Measurements from ENCODE around the gene DYNLRB2.

The DYNLRB2 gene

DNA sequence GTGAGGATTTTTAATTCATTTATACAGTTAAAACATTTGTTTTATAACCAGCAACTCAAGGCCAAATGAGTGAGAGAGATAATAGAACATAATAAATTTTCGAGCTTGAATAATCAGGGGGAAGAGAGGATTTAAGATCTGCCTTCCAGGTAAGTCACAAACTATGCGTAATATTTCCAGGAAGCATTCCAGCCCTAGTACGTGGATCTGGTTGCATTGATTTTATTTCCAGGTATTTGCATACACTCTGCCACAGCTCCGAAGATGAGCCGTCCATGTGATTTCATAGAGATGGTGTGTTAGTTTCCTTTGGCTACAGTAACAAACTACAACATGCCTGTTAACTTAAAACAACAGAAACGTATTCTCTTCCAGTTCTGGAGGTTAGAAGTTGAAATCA is 3.5 kb downstream of the DYNLRB2 start:
- TF ChIP-seq, protein P1, sequence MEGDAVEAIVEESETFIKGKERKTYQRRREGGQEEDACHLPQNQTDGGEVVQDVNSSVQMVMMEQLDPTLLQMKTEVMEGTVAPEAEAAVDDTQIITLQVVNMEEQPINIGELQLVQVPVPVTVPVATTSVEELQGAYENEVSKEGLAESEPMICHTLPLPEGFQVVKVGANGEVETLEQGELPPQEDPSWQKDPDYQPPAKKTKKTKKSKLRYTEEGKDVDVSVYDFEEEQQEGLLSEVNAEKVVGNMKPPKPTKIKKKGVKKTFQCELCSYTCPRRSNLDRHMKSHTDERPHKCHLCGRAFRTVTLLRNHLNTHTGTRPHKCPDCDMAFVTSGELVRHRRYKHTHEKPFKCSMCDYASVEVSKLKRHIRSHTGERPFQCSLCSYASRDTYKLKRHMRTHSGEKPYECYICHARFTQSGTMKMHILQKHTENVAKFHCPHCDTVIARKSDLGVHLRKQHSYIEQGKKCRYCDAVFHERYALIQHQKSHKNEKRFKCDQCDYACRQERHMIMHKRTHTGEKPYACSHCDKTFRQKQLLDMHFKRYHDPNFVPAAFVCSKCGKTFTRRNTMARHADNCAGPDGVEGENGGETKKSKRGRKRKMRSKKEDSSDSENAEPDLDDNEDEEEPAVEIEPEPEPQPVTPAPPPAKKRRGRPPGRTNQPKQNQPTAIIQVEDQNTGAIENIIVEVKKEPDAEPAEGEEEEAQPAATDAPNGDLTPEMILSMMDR (IDR thresholded peaks at IDR 0.05) = no peak
- no peak overlapping the region for H3K27ac ChIP-seq

DNA sequence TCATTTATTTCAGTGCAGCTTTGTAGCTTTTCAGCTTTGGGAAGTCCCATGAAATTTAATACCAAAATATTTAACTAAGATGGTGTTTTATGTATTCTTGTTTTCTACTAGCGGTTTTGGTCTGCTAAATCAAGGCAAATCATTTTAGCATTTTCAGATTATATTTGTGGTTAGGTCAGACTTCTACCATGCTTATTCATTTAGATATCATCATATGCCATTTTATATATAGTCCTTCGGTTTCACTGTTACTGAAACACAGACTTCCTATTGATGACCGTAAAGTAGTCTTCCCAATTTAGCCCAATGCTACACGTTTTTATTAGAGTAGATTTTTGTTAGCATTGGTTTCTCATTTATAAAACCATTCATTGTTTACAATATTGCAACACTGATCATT is 5.5 kb downstream of the DYNLRB2 start:
- H3K27ac ChIP-seq = no peak overlapping the region
- TF ChIP-seq, protein P1 (IDR thresholded peaks at IDR 0.05) = no peak
- no peak for TF ChIP-seq ZFX (IDR thresholded peaks at IDR 0.05; ENCODE audit: borderline replicate concordance)

DNA sequence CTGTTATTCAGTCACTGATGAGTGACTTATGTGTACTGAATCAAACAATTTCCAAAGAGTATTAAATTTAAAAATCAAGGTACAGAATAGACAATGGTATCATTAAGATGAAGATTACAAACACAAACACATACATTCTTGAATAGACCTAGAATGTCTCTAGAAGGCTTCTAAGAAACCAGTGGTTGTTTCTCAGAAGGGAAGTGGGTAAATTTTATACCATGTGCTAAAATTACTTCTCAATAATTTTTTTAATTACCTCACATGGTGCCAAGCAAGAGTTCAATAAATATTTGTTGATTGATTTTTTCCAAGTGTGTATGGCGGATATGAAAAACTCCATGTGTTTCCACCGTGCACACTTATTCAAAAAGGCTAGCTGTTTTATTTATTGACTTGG is 6.4 kb downstream of the DYNLRB2 start:
- H3K27ac ChIP-seq = no peak overlapping the region
- TF ChIP-seq ZFX (IDR thresholded peaks at IDR 0.05; ENCODE audit: borderline replicate concordance) = no peak
- TF ChIP-seq, protein P1 (IDR thresholded peaks at IDR 0.05) = no peak

DNA sequence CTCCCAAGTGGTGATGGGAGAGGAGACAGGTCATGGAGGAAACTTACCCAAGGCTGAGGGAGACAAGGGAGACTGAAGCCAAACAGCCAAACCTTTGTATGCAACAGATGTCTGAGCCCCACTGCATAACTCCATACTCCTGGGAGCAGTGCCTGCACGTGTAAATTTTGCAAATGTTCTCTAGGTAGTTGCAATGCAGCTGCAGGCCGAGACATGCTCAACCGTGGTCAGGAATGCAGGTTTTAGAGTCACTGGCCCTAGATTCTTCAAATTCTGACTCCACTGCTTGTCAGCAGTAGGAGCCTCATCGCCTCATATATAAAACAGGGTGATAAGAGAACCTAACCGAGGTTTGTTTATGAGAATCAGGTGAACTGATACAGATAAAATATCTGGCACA is 11.5 kb downstream of the DYNLRB2 start:
- no peak overlapping the region for H3K27ac ChIP-seq
- no peak for TF ChIP-seq ZFX (IDR thresholded peaks at IDR 0.05; ENCODE audit: borderline replicate concordance)
- TF ChIP-seq, protein P1 (IDR thresholded peaks at IDR 0.05) = no peak

DNA sequence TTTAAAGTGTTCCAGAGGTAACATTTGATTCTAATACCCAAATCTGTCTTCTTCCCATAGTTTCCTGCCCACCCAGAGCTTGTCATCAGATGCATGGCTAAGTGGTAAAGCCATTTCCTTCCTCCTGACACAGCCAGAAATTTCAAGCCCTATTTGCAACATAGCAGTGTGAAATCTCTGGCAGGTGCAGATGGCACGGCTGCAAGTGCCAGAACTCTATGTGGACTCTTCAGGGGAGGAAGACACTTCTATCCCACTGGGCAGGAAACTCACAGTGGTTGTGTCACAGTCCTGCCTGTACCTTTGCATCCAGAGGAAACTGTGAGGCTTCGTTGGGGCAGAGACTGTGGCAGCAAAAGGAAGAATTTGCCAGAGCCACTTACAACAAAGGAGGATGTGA is 13.2 kb downstream of the DYNLRB2 start:
- no peak overlapping the region for H3K27ac ChIP-seq
- no peak for TF ChIP-seq ZFX (IDR thresholded peaks at IDR 0.05; ENCODE audit: borderline replicate concordance)
- TF ChIP-seq, protein P1 (IDR thresholded peaks at IDR 0.05) = no peak

DNA sequence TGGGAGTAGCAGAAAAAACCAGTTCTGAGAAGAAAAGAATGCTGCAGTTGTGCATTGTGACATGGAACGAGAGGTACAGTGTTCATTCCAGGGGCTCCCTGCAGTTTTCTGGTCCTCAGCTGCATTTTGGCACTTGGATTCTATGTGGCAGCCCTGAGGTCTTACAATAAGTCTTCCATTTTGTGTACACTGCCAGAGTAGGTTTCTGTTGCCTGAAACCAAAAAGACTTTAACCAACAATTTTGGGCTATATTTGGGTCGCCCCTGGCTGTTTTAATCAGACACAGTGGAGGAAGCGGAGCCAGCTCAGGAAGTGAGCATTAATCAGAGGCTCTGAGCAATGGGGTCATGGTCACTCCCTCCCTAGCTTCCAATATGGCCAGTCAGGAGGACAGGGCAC is 15.7 kb downstream of the DYNLRB2 start:
- no peak overlapping the region for H3K27ac ChIP-seq
- TF ChIP-seq, protein P1 (IDR thresholded peaks at IDR 0.05) = no peak
- no peak for TF ChIP-seq ZFX (IDR thresholded peaks at IDR 0.05; ENCODE audit: borderline replicate concordance)

DNA sequence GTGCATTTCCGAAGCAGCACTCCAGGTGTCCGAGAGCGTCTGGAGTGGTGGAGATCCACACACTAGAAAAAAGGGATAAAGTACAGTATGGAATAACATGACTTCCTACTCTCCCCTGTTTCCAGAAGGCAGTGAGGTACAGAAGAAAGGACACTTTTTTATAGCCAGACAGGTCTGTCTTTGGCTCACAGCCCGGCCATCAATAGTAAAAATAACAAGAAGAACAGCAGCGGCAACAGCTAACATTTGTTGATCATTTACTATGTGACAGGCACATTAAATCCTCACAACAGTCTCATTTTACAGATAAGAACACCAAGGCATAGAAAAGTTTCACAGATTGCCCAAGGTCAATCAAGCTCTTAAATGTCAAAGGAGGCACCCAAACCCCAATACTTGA is 16.2 kb downstream of the DYNLRB2 start:
- TF ChIP-seq, protein P1 (IDR thresholded peaks at IDR 0.05) = no peak
- TF ChIP-seq ZFX (IDR thresholded peaks at IDR 0.05; ENCODE audit: borderline replicate concordance) = no peak
- no peak overlapping the region for H3K27ac ChIP-seq
